GM19395 (cell line): ENCODE data around the gene MAN1B1.

ENCODE experiments used
- ATAC-seq: cut with Tn5 transposase; IDR thresholded peaks from one replicate; pipeline ENCODE4 v1.9.1; 2021; ENCODE audit warnings: mild to moderate bottlenecking, moderate library complexity; ENCODE audit not compliant: unreplicated experiment

Gene MAN1B1

DNA sequence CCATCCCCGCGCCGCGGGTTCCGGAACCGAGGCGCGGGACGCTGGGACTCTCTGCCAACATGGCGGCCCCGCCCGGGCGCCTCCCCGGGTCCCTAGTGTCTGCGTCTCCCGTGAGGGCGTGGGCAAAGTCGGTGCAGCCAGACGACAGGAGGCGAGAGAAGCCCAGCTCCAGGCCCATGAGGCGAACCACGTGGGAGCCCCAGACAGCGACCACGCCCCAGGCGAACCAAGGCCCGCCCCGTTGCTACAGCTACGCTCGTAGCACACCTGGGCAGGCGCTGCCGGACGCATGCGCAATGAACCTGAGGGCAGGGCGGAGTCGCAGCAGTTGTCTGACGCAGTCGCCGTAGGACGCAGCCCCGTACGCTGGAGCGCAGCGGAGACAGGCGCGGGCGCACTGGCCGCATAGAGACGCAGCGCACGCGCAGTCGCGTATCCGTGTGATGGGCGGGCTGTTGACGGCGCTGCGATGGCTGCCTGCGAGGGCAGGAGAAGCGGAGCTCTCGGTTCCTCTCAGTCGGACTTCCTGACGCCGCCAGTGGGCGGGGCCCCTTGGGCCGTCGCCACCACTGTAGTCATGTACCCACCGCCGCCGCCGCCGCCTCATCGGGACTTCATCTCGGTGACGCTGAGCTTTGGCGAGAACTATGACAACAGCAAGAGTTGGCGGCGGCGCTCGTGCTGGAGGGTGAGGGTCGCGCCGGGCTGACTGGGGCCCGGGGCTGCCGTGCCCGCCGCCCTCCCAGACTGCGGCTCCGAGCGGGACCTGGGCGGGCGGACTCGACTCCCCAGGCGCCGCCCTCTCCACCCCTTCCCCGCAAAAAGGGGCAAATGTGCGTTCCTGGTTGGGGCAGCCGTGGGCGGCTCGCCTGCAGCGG, at the start of gene MAN1B1:
MAN1B1 (plus strand) TSS at position 455 of the 878 bp plus-strand sequence; CDS start at position 470, 15 bp downstream.
- ATAC-seq, result peak; percentile 90

GRCh38 chr9:137037035-137037434, 49.8 kb upstream of the MAN1B1 start:
- no peak for ATAC-seq

GRCh38 chr9:137037483-137037882, 49.3 kb upstream of the MAN1B1 start:
- ATAC-seq, result no peak

DNA sequence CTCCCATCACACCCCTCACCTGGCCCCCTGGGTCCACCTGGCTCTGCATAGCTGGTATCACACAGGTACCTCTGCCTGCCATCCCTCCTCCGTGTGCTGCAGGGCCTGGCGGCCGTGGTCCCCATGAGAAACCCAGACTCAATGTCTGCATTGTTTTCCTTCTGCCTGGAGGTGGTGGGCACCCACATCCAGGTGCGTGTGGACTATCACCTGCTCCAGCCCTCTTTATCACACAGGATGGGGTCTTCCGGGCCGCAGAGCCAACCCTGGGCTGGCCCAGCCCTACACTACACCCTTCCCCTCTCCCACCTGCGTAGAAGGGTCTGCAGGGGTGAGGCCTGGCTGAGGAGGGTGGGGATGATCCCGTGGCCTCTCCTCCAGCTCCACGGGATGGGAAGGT, 47.9 kb upstream of the MAN1B1 start:
- ATAC-seq, result no peak

- ATAC-seq, result no peak
Measured at GRCh38 chr9:137039611-137040366, 47.0 kb upstream of the MAN1B1 start.

DNA sequence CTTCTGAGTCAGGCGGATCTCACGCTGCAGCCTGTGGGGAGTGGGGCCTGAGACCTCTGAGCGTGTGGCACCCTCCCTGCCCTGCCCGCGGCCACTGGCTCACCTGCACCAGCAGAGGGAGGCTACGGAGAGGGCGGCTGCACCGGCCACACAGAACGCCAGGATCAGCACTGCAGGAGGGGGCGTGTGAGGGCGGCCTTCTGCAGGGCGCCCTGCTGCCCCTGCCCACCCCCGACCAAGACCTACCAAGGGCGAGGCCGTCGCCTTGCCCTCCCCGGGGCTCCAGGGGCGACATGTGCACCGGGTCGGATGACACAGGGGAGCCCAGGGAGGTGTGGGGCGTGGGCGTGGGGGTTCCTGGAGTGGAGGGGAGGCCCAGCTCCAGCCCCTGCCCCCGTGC, 46.2 kb upstream of the MAN1B1 start:
- no peak for ATAC-seq

DNA sequence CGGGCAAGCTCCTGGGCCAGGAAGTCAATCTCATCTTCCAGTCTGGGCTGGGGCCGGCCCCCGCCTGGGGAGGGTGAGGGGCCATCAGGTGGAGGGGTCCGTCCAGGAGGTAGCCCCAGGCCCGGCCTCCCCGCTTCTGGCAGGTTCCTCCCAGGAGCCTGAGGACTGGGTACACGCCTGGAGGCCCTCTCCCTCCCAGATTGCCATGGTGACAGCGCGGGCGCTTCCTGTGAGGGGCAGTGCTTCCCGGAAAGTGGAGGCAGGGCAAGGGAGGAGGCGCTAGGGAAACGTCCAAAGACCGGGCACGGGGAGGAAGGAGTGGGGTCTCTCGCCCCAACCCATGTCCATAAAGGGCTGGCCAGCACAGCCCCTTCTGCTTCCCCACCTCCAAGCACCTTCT, 45.7 kb upstream of the MAN1B1 start:
- ATAC-seq, result no peak

DNA sequence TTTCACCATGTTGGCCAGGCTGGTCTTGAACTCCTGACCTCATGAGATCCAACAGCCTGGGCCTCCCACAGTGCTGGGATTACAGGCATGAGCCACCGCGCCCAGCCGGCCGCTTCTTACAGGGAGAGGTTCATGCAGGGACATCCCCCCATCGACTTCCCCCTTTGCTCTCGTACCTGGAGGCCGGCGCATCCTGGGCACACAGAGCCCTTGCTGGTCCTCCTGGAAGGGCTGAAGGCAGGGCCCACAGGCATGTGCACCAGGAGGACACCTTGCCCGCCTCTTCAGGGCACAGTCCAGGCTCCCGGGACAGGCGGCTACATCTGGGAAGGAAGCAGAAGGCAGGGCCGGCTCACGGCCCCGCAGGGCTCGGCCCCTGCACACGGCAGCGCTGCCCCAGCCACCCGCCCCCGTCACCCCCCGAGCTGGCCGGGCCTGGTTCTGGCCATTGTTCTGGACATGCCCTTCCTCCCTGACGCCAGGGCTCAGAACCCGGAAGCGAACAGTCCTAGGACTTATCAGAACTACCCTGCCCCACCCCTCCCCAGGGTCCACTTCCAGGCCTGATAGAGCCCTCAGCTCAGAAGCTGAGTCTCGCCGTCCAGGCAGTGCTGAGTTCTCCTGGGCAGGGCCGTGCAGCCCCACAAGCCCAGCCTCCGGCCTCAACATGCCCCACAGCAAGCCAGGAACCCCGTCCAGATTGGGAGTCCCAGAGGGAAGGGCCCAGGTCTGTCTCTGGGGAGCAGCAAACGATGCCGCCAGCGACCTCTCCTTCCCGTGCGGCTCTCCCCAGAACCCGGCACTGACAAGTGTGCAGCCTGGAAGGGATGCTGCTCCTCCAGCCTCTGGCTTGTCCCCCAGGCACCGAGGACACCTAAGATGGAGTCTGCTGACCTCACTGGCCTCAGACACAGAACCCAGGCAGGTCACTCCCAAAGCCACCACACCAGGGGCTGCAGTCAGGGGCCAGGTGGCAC, 43.7 kb upstream of the MAN1B1 start:
- ATAC-seq, result no peak

GRCh38 chr9:137044037-137044436, 42.7 kb upstream of the MAN1B1 start:
- ATAC-seq, result no peak

DNA sequence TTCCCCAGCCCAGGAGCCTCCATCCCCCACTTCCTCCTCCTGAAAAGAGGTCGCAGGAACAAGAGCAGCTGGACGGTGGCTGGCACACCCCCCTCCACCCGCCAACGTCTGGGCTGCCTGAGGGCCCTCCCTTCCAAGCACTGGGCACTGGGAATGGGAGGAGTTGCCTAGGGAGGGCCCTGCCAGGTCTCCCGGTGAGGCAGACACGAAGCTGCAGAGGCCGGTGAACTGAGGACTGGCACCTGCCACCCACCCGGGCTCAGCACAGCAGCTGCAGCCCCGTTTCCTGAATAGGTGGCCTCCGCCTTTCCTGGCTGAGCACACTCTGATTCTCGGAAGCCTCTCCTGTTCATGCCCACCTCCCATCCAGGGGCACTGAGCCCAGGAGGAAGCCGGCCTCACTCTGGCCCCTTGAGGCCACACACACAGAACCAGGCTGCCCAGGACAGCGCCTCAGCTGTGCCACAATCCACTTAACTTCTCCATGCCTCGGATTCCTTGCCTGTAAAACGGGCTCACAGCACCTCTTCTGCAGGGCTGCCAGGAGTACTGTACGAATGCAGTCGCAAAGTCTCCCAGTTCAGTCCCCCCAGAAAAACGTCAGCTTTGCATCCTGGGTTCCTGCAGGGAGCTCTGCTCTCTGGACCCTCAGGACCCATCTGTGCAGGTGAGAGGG, 42.1 kb upstream of the MAN1B1 start:
- ATAC-seq, result no peak

GRCh38 chr9:137045294-137046087, 41.3 kb upstream of the MAN1B1 start:
- no peak for ATAC-seq

DNA sequence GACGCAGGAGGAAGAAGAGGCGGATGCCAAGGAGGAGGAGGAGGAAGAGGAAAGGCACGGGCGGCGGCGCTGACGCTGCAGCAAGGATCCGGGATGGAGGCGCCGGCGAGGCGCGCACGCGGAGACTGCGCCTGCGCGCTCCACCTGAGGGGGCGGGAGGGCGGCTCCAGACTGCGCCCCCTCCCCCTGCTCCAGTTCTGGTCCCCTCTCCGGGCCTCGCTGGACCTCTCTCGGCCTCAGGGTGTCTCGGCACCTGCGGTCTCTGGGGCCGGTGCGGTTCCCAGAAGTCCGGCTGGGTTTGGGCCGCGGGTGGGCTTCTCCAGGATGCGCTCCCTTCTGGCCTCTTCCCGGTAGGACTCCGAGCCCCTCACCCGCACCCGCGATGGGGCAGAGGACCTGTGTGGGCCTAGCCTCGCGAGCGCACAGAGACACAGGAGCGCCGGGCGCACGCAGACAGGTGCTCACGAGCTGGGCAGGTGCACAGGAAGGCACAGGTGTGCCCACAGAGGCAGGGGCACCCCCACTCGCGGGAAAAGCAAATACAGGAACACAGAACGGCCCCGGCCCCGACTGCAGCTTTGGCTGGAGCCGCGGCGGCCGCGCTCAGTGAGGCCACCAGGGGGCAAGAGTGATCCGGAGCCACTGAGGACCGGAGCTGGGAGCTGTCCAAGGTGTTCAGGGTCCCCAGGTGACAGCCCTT, 40.5 kb upstream of the MAN1B1 start, which contains the start of gene NPDC1:
NPDC1 (minus strand) TSS at position 90 of the 700 bp plus-strand sequence. CDS start 188 bp downstream, outside the sequence.
- ATAC-seq, result no peak

DNA sequence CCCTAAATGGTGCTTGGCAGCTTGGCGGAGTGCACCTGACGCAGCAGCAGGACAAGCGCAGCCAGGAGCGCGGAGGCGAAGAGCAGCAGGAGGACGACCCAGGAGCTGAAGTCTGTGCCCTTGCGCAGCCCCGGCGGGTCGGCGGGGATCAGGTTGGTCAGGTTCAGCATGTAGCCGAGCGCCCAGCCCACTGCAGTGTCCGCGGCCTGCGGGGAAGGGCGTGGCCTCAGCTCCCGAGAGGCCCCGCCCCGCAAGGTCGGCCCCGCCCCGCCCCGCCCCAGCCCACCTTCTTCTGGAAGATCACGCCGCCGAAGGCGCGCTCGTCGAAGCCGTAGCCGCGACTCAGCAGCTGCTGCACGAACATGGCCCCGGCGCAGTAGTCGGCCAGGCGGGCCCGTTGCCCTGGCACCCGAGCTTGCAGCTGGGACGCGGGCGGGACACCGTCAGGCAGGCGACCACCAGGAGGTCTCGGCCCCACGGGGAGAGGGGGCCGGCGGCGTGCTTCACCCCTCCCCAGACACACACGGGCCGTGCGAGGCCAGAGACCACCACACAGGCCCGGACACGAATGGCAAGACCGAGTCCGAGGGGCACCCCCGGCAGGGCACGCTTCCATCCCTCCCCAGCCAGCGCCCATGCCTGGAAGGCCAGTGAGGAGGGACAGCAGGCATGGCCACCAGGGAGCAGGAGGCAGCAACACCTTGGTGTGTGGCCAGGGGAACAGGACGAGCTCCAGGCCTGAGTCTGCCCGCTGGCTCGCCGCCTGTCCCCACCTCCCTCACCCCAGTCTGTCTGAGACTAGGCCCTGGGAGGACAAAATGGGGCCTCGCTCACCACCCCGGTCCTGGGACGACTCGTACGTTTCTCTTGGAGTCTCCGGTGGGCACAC, 37.9 kb upstream of the MAN1B1 start:
- no peak for ATAC-seq

DNA sequence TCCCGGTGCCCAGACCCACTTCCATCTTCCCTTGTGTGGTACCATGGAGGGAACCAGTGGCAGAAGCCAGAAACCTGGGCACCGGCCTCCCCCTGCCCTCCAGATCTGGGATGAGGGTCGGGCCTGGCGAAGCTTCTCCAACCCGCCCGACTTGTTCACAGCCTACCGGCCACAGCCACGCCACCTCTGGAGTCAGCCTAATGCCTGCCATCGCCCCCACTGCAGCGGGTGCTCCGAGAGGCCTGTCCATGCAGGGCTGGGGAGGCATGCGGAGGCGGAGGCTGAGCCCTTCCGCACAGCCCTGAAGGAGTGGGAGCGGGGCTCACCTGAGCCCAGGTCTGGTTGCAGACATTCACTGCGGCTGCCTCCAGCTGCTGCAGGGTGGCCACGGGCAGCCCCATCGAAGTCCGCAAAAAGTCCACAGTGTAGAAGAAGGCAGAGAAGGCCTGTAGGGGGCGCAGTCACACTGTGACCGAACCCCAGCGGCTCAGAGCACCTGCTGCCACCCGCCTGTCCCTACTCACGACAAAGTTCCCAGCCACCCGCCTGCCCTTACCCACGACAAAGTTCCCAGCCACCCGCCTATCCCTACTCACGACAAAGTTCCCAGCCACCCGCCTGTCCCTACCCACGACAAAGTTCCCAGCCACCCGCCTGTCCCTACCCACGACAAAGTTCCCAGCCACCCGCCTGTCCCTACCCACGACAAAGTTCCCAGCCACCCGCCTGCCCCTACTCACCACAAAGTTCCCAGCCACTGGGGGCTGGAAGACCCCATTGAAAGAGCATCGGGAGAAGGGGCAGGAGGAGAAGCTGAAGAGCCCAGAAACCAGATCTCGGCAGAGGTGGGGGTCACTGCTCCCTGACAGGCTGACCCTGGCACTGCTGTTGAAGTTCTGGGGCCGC, 37.0 kb upstream of the MAN1B1 start:
- no peak for ATAC-seq

DNA sequence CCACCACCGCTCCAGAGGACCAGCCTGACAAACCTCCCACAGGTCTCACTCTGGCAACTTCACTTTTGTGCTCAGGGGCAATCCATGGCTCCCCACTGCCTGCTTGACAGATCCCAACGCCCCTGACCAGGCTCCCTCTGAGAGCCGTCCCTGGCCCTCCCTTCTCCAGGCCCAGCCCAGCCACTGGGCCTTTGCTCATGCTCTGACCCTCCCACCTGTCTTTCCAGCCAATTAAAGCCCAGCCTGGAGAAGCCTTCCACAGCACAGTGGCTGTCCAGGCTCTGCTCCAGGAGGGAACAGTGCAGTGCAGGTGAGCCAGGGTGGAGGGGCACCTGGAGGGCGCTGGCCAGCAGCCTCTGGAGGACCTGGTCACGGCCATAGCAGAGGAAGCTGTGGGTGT, 36.2 kb upstream of the MAN1B1 start:
- ATAC-seq, result no peak

DNA sequence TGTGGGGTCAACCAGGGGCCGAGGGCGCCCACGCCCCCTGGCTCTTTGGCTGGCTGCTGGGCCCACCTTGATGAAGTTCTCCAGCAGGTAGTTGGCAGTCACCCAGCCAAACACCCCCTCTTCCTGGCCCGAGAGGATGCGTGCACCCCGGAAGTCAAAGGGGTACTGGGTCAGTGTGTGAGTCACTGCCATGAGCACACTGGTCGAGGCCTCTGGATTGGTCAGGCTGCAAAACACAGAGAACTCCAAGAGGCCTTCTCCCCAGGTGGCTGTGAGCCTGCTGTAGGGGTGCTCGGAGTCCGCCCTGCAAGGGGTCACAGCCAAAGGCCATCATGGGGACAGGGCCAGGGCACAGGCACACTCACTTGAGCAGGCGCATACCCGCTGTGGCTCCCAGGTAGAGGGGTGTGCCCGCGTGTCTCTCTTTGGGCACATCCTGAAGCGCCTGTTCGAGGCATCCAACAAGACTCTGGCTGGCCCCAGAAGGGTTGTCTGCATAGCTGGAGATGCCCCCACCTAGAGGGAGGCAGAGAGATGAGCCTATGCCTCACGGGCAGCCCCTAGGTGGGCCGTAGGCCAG, 35.5 kb upstream of the MAN1B1 start:
- no peak for ATAC-seq
